DND-41 (cell line): Measurements from ENCODE around the gene PIK3IP1.

Source experiments
- EZH2 ChIP-seq: IDR thresholded peaks from 3 replicates; pipeline ENCODE4 v1.6.1; 2012; ENCODE audit warnings: borderline replicate concordance, low read depth, mild to moderate bottlenecking, moderate library complexity, low read length, inconsistent platforms; ENCODE audit not compliant: severe bottlenecking
- TF ChIP-seq, protein P1 (sequence below): IDR thresholded peaks from 2 replicates; pipeline ENCODE4 v1.5.1; 2012; ENCODE audit warnings: borderline replicate concordance, low read length, moderate library complexity, mild to moderate bottlenecking; ENCODE audit not compliant: poor library complexity, severe bottlenecking; ENCODE audit errors: extremely low read depth

DNA sequence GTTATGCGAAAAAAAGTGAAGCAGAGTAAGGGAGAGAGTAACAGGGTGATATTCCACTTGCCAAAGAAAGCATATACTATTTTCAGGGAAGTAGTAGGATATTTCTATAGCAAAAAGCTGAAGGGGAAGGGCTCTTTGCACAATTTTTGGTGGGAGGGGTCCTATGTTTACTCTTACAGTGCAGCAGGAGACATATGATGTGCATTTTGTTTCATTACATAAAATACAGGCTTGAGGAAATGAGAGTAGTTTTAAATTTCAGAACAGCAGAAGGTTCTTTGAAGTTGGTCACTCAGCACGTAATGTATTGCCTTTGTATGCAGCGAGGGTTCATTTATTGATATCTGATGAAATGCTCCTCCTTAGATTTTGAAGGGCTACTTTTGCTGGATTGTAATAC is 3.1 kb upstream of the PIK3IP1 start:
- TF ChIP-seq, protein P1, sequence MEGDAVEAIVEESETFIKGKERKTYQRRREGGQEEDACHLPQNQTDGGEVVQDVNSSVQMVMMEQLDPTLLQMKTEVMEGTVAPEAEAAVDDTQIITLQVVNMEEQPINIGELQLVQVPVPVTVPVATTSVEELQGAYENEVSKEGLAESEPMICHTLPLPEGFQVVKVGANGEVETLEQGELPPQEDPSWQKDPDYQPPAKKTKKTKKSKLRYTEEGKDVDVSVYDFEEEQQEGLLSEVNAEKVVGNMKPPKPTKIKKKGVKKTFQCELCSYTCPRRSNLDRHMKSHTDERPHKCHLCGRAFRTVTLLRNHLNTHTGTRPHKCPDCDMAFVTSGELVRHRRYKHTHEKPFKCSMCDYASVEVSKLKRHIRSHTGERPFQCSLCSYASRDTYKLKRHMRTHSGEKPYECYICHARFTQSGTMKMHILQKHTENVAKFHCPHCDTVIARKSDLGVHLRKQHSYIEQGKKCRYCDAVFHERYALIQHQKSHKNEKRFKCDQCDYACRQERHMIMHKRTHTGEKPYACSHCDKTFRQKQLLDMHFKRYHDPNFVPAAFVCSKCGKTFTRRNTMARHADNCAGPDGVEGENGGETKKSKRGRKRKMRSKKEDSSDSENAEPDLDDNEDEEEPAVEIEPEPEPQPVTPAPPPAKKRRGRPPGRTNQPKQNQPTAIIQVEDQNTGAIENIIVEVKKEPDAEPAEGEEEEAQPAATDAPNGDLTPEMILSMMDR: no peak
- no peak for TF ChIP-seq EZH2
